ENCODE measurements around the gene NSFL1C. TPM values are rescaled to one million over a fixed set of nuclear protein-coding genes. Genes with fewer than 3 reads are reported as not detected.

NSFL1C gene
- total and polyA plus RNA-seq, 2 of the 4 experiments (the other 2 are of a cell fraction) = 33.0 to 40.3 TPM

DNA sequence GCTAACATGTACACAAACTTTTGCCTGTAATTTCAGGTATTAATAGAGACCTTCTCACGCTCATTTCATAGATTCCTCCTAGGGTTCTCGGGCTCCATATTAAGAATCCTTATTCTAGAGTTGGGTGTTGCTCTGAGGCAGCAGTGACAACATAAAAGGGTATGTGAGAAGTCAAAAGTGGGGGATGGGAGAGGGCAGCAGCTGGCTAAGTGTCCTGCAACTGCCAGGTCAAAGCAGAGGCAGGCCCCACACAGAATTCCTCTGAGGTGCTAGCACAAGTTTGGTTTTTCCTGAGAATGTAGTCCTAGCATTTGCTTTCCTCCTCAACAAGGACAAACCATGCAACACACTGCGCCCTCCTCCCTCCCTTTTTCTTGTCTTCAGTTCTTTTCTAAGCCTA lies 4.6 kb downstream of the NSFL1C start:
- dilution Hi-C loops (cut with HindIII; ENCODE audit: low sequenced_read_pairs, unreplicated experiment) = no loop called here

More for the DNA sequence above, 4.6 kb downstream of the NSFL1C start:
- H3K56ac ChIP-seq (ENCODE audit: extremely low read depth, insufficient read depth, low read length) = no peak overlapping the region
- no peak overlapping the region for H3K27ac ChIP-seq (ENCODE audit: insufficient read depth, low read length)
- no peak overlapping the region for H3K23ac ChIP-seq (ENCODE audit: low read depth, low read length)
- no peak overlapping the region for H3K18ac ChIP-seq (ENCODE audit: low read depth, low read length)
- CTCF ChIA-PET = no interaction called here
- H2BK20ac ChIP-seq (ENCODE audit: low read depth, low read length) = no peak overlapping the region
- H3K4me3 ChIP-seq (ENCODE audit: insufficient read depth, low read depth, low read length) = no peak overlapping the region
- BruUV-seq (replicated peaks) = no TSS peak
- H4K5ac ChIP-seq (ENCODE audit: low read depth, low read length) = no peak overlapping the region
- no peak overlapping the region for H3K9ac ChIP-seq (ENCODE audit: low read depth, low read length)
- H2BK5ac ChIP-seq (ENCODE audit: low read depth, low read length, poor library complexity, severe bottlenecking) = no peak overlapping the region
- H3K27me3 ChIP-seq (ENCODE audit: control insufficient read depth, insufficient read depth, low read length) = no peaks in the 10 kb centered on the region
- H4K91ac ChIP-seq (ENCODE audit: insufficient read depth, low read depth, low read length) = no peak overlapping the region
- peaks cover 2% of the 10 kb centered on the region for H3K4me1 ChIP-seq (ENCODE audit: control insufficient read depth, insufficient read depth, low read length)
- peaks cover 11% of the 10 kb centered on the region; the same call in 1 of the 2 replicates for H3K9me1 ChIP-seq (ENCODE audit: insufficient read depth, low read length)
- H2AK9ac ChIP-seq (replicated peaks; ENCODE audit: low read depth, low read length, poor library complexity) = no peak overlapping the region
- peaks cover 25% of the 10 kb centered on the region for H3K36me3 ChIP-seq (ENCODE audit: control insufficient read depth, insufficient read depth, low read length)
- intact Hi-C loops (cut with micrococcal nuclease) (no loop called here), in situ Hi-C loops (cut with MboI; ENCODE audit: low sequenced_read_pairs) (no loop called here)
- H4K8ac ChIP-seq (ENCODE audit: low read depth in 2 of 2, low read length in 2 of 2) = no peak overlapping the region
- no peak overlapping the region for H3K14ac ChIP-seq (replicated peaks; ENCODE audit: low read depth, low read length)
- H3K4ac ChIP-seq (ENCODE audit: low read depth, low read length) = no peak overlapping the region
- no peak for DNase-seq
- peaks cover 38% of the 10 kb centered on the region for H4K20me1 ChIP-seq (ENCODE audit: insufficient read depth, low read length)
- no peaks in the 10 kb centered on the region for H3K9me3 ChIP-seq (ENCODE audit: control insufficient read depth, insufficient read depth, low read length)
- TF ChIP-seq, protein P1, sequence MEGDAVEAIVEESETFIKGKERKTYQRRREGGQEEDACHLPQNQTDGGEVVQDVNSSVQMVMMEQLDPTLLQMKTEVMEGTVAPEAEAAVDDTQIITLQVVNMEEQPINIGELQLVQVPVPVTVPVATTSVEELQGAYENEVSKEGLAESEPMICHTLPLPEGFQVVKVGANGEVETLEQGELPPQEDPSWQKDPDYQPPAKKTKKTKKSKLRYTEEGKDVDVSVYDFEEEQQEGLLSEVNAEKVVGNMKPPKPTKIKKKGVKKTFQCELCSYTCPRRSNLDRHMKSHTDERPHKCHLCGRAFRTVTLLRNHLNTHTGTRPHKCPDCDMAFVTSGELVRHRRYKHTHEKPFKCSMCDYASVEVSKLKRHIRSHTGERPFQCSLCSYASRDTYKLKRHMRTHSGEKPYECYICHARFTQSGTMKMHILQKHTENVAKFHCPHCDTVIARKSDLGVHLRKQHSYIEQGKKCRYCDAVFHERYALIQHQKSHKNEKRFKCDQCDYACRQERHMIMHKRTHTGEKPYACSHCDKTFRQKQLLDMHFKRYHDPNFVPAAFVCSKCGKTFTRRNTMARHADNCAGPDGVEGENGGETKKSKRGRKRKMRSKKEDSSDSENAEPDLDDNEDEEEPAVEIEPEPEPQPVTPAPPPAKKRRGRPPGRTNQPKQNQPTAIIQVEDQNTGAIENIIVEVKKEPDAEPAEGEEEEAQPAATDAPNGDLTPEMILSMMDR (conservative IDR thresholded peaks at IDR 0.05; ENCODE audit: low read depth, low read length) = no peak
- TF ChIP-seq MXI1 (IDR thresholded peaks at IDR 0.05; ENCODE audit: borderline replicate concordance, low read depth, low read length) (no peak), MAFK (IDR thresholded peaks at IDR 0.05; ENCODE audit: low read depth, low read length) (no peak), RCOR1 (IDR thresholded peaks at IDR 0.05; ENCODE audit: insufficient replicate concordance, low read length) (no peak), NFE2L2 (IDR thresholded peaks at IDR 0.05; ENCODE audit: low read depth, low read length) (no peak), SMC3 (IDR thresholded peaks at IDR 0.05; ENCODE audit: low read depth, low read length) (no peak), BHLHE40 (IDR thresholded peaks at IDR 0.05; ENCODE audit: low read depth, low read length) (no peak), FOS (IDR thresholded peaks at IDR 0.05; ENCODE audit: low read depth, low read length) (no peak), RFX5 (IDR thresholded peaks at IDR 0.05; ENCODE audit: low read depth, low read length) (no peak), CHD1 (IDR thresholded peaks at IDR 0.05; ENCODE audit: low read depth, low read length) (no peak), RAD21 (IDR thresholded peaks at IDR 0.05; ENCODE audit: low read length) (no peak), POLR2A (IDR thresholded peaks at IDR 0.05; ENCODE audit: low read depth, low read length) (no peak), CEBPB (IDR thresholded peaks at IDR 0.05; ENCODE audit: low read depth, low read length) (no peak)
- H3K4me2 ChIP-seq (ENCODE audit: low read depth, low read length) = no peak overlapping the region
- no peak for ATAC-seq (ENCODE audit: low read depth)
- no peak overlapping the region for H2BK120ac ChIP-seq (ENCODE audit: low read depth, low read length)
- H2AFZ ChIP-seq (replicated peaks; ENCODE audit: low read length, poor library complexity) = no peak overlapping the region
- POLR2A ChIA-PET (ENCODE audit: unreplicated experiment) = no interaction called here
- H2AK5ac ChIP-seq (ENCODE audit: low read depth, low read length) = no peak overlapping the region
- H3K79me1 ChIP-seq (ENCODE audit: low read depth in 1 of 2, low read length in 2 of 2) = peaks cover 52 to 77% of the 10 kb centered on the region in 2 experiments
- H2BK15ac ChIP-seq (ENCODE audit: low read depth, low read length) = no peak overlapping the region
- no CpG with 5 or more reads among the region's 3 CpGs for WGBS, 2 experiments (ENCODE audit: extremely low coverage in 2 of 2, insufficient read length in 1 of 2)
